ENCODE results near the gene COL12A1.
"Not testable (repeated sequence)": the region's sequence is repeated elsewhere in the genome, so short reads cannot be mapped to it uniquely, and the experiment has no call there.

- TF ChIP-seq CTCF (IDR thresholded peaks at IDR 0.05; ENCODE audit: insufficient read depth, low read length); POLR2AphosphoS5 (IDR thresholded peaks at IDR 0.05; ENCODE audit: low read depth); REST (IDR thresholded peaks at IDR 0.05; ENCODE audit: insufficient replicate concordance, low read depth); GABPA (IDR thresholded peaks at IDR 0.05; ENCODE audit: low read depth); SPI1 (IDR thresholded peaks at IDR 0.05; ENCODE audit: borderline replicate concordance, low read depth): not testable (repeated sequence)
Observed at GRCh38 chr6:75186581-75186980, 19.3 kb downstream of the COL12A1 start.

Data from HL-60 (cell line).